GM19397 (cell line): Measurements from ENCODE around the gene RECQL5.
A peak's percentile ranks its signal among the peaks of the same experiment; 100 is the strongest.

Source experiments
- ATAC-seq: cut with Tn5 transposase; IDR thresholded peaks from one replicate; pipeline ENCODE4 v1.9.1; 2021; ENCODE audit warnings: mild to moderate bottlenecking, moderate library complexity; ENCODE audit not compliant: unreplicated experiment

The RECQL5 gene

GRCh38 chr17:75666959-75667790, at the start of gene RECQL5, which contains the start of gene SAP30BP:
TSS of gene RECQL5 (minus strand) at chr17:75667154. CDS start at chr17:75666557, 597 bp downstream.
TSS of gene SAP30BP (plus strand) at chr17:75667338. CDS start at chr17:75667373, 35 bp downstream.
- ATAC-seq: peak; percentile 71

GRCh38 chr17:75712446-75712845, 45.5 kb upstream of the RECQL5 start:
- no peak for ATAC-seq

GRCh38 chr17:75707079-75707571, 40.2 kb upstream of the RECQL5 start:
- ATAC-seq: no peak

- no peak for ATAC-seq
Observed at GRCh38 chr17:75706042-75706728, 39.2 kb upstream of the RECQL5 start.

- ATAC-seq: no peak
Observed at GRCh38 chr17:75704963-75705875, 38.3 kb upstream of the RECQL5 start.

- no peak for ATAC-seq
Observed at GRCh38 chr17:75703591-75703990, 36.6 kb upstream of the RECQL5 start.

GRCh38 chr17:75703191-75703590, 36.2 kb upstream of the RECQL5 start:
- no peak for ATAC-seq

GRCh38 chr17:75701288-75701687, 34.3 kb upstream of the RECQL5 start:
- no peak for ATAC-seq

GRCh38 chr17:75698659-75699058, 31.7 kb upstream of the RECQL5 start:
- ATAC-seq: no peak

- no peak for ATAC-seq
Observed at GRCh38 chr17:75697651-75698291, 30.8 kb upstream of the RECQL5 start.

GRCh38 chr17:75695830-75696271, 28.9 kb upstream of the RECQL5 start:
- ATAC-seq: no peak

- no peak for ATAC-seq
Observed at GRCh38 chr17:75695141-75695829, 28.3 kb upstream of the RECQL5 start.

GRCh38 chr17:75694536-75694935, 27.6 kb upstream of the RECQL5 start:
- ATAC-seq: no peak

GRCh38 chr17:75693500-75694481, 26.8 kb upstream of the RECQL5 start:
- no peak for ATAC-seq

- ATAC-seq: no peak
Observed at GRCh38 chr17:75692976-75693375, 26.0 kb upstream of the RECQL5 start.

- ATAC-seq: no peak
Observed at GRCh38 chr17:75691801-75692626, 25.1 kb upstream of the RECQL5 start.

GRCh38 chr17:75691371-75691791, 24.4 kb upstream of the RECQL5 start:
- ATAC-seq: no peak

GRCh38 chr17:75689441-75689873, 22.5 kb upstream of the RECQL5 start:
- no peak for ATAC-seq
